ENCODE measurements around the gene SPECC1. TPM values are rescaled to one million over a fixed set of nuclear protein-coding genes. Genes with fewer than 3 reads are reported as not detected.

Gene SPECC1
- total RNA-seq, 1 experiment from 2014 or later, result 43.5 TPM

DNA sequence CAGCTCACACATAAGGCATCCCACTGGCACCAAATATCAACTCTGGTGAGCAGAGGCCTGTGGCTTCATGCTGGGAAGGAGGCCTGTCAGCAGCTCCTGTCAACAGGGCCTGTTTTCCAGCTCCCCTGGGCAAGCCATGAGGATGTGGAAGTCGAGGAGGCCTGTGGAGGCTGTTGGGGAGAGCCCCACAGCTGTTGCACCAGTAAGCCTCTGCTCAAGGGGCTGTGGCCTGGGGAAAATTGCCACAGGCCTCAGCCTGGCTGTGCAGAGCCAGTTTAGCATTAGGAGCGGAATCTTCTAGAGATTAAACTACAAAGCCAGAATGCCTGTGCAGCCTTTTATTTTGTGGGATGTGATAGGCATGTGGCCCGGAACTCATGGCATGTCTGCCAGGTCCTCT, 202.1 kb downstream of the SPECC1 start:
- H3K4me2 ChIP-seq (ENCODE audit: low read length), result no peak overlapping the region
- H3K9me2 ChIP-seq (ENCODE audit: insufficient read depth), result no peaks in the 10 kb centered on the region
- no TSS peak for BruUV-seq (replicated peaks)
- no peak for TF ChIP-seq POLR2A (IDR thresholded peaks at IDR 0.05; ENCODE audit: borderline replicate concordance, extremely low read depth, insufficient read depth, insufficient read length)
- no peak for TF ChIP-seq SRF (IDR thresholded peaks at IDR 0.05; ENCODE audit: low read depth)
- TF ChIP-seq, protein P1, sequence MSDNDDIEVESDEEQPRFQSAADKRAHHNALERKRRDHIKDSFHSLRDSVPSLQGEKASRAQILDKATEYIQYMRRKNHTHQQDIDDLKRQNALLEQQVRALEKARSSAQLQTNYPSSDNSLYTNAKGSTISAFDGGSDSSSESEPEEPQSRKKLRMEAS (IDR thresholded peaks at IDR 0.05), result no peak
- no peak for TF ChIP-seq JUND (IDR thresholded peaks at IDR 0.05)
- TF ChIP-seq, protein P2, sequence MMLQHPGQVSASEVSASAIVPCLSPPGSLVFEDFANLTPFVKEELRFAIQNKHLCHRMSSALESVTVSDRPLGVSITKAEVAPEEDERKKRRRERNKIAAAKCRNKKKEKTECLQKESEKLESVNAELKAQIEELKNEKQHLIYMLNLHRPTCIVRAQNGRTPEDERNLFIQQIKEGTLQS (IDR thresholded peaks at IDR 0.05), result no peak
- no peak for TF ChIP-seq CBX3 (IDR thresholded peaks at IDR 0.05; ENCODE audit: low read depth)
- TF ChIP-seq EZH2phosphoT487 (IDR thresholded peaks at IDR 0.05; ENCODE audit: borderline replicate concordance), result no peak
- TF ChIP-seq, protein P3, sequence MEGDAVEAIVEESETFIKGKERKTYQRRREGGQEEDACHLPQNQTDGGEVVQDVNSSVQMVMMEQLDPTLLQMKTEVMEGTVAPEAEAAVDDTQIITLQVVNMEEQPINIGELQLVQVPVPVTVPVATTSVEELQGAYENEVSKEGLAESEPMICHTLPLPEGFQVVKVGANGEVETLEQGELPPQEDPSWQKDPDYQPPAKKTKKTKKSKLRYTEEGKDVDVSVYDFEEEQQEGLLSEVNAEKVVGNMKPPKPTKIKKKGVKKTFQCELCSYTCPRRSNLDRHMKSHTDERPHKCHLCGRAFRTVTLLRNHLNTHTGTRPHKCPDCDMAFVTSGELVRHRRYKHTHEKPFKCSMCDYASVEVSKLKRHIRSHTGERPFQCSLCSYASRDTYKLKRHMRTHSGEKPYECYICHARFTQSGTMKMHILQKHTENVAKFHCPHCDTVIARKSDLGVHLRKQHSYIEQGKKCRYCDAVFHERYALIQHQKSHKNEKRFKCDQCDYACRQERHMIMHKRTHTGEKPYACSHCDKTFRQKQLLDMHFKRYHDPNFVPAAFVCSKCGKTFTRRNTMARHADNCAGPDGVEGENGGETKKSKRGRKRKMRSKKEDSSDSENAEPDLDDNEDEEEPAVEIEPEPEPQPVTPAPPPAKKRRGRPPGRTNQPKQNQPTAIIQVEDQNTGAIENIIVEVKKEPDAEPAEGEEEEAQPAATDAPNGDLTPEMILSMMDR (IDR thresholded peaks at IDR 0.05 in 2 of 3, conservative IDR thresholded peaks at IDR 0.05 in 1 of 3; ENCODE audit: borderline replicate concordance in 1 of 3, insufficient read depth in 1 of 3, low read depth in 2 of 3, low read length in 2 of 3), result no peak
- TF ChIP-seq SIN3A (IDR thresholded peaks at IDR 0.05; ENCODE audit: low read depth), result no peak
- no peak for TF ChIP-seq RAD21 (IDR thresholded peaks at IDR 0.05; ENCODE audit: low read depth)
- no peak for TF ChIP-seq YY1 (IDR thresholded peaks at IDR 0.05; ENCODE audit: extremely low read depth, insufficient replicate concordance, low read depth, low read length)
- no peak for TF ChIP-seq EZH2 (IDR thresholded peaks at IDR 0.05)
- no peak for TF ChIP-seq ZNF274 (IDR thresholded peaks at IDR 0.05; ENCODE audit: low read depth, low read length)
- TF ChIP-seq, protein P4, sequence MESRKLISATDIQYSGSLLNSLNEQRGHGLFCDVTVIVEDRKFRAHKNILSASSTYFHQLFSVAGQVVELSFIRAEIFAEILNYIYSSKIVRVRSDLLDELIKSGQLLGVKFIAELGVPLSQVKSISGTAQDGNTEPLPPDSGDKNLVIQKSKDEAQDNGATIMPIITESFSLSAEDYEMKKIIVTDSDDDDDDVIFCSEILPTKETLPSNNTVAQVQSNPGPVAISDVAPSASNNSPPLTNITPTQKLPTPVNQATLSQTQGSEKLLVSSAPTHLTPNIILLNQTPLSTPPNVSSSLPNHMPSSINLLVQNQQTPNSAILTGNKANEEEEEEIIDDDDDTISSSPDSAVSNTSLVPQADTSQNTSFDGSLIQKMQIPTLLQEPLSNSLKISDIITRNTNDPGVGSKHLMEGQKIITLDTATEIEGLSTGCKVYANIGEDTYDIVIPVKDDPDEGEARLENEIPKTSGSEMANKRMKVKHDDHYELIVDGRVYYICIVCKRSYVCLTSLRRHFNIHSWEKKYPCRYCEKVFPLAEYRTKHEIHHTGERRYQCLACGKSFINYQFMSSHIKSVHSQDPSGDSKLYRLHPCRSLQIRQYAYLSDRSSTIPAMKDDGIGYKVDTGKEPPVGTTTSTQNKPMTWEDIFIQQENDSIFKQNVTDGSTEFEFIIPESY (IDR thresholded peaks at IDR 0.05; ENCODE audit: extremely low read depth, insufficient replicate concordance, low read length), result no peak
- TF ChIP-seq CEBPB (IDR thresholded peaks at IDR 0.05; ENCODE audit: low read depth), result no peak
- TF ChIP-seq ELF1 (IDR thresholded peaks at IDR 0.05; ENCODE audit: borderline replicate concordance, low read depth), result no peak
- TF ChIP-seq FOSL1 (IDR thresholded peaks at IDR 0.05; ENCODE audit: low read depth), result no peak
- H4K20me1 ChIP-seq (ENCODE audit: insufficient read depth), result no peaks in the 10 kb centered on the region; the same call in 1 of the 2 replicates
- ChIA-PET POLR2A (no interaction called here), CTCF (no interaction called here), RAD21 (ENCODE audit: low non-redundant PET in 1 of 2, low total read pairs in 2 of 2, uncharacterized antibody in 2 of 2, unreplicated experiment in 2 of 2) (no interaction called here)
- ATAC-seq (no peak), DNase-seq (ENCODE audit: low read depth, low spot score) (no peak)
- H2AFZ ChIP-seq (ENCODE audit: low read depth, low read length, poor library complexity, severe bottlenecking), result no peak overlapping the region
- H3K27ac ChIP-seq (ENCODE audit: low read depth, low read length), result no peak overlapping the region
- intact Hi-C loops (cut with micrococcal nuclease), result no loop called here
- H3K79me2 ChIP-seq (ENCODE audit: insufficient read depth, low read length), result no peaks in the 10 kb centered on the region
- H3K36me3 ChIP-seq (ENCODE audit: control insufficient read depth in 1 of 2, insufficient read depth in 2 of 2, low read length in 2 of 2), result no peaks in the 10 kb centered on the region
- no peaks in the 10 kb centered on the region for H3K9me3 ChIP-seq (ENCODE audit: control insufficient read depth in 1 of 2, insufficient read depth in 1 of 2, low read depth in 1 of 2, low read length in 2 of 2)
- no peak overlapping the region for H3K4me3 ChIP-seq (replicated peaks in 1 of 2; ENCODE audit: low read depth in 1 of 2, low read length in 2 of 2)
- no peaks in the 10 kb centered on the region for H3K27me3 ChIP-seq (ENCODE audit: insufficient read depth, low read length)
- H3K4me1 ChIP-seq (ENCODE audit: control insufficient read depth in 1 of 2, insufficient read depth in 2 of 2, low read length in 2 of 2), result peaks cover 0 to under 1% of the 10 kb centered on the region in 2 experiments; a peak in 1 of 4 replicates
- no peak overlapping the region for H3K9ac ChIP-seq (ENCODE audit: low read length)

Data from HCT116 (cell line).